SK-N-SH (cell line): Measurements from ENCODE around the gene CARMIL3. TPM values are rescaled to one million over a fixed set of nuclear protein-coding genes. Genes with fewer than 3 reads are reported as not detected.
"Not testable (repeated sequence)": the region's sequence is repeated elsewhere in the genome, so short reads cannot be mapped to it uniquely, and the experiment has no call there.

ENCODE experiments used
- CTCF ChIA-PET: fragments of 300-600, 350-600 bp; formaldehyde crosslinking; extraction: SDS; loops from one replicate; lab custom pipeline; 2021; lab: Yijun Ruan, JAX
- POLR2A ChIA-PET: fragments of 350-600 bp; sonication (Branson Sonifier 250); formaldehyde crosslinking; extraction: SDS; loops from one replicate; lab custom pipeline; 2020; ENCODE audit warnings: antibody characterized with exemption, inconsistent platforms; lab: Yijun Ruan, JAX
- DNase-seq: peaks from one replicate; pipeline ENCODE4 v3.0.0; 2012
- H2AFZ ChIP-seq: fragments of 200-600 bp; sonication (generic); 2 replicates; pipeline ENCODE4 v1.8.1; 2016; ENCODE audit warnings: antibody characterized with exemption, mild to moderate bottlenecking, low read depth
- H3F3A ChIP-seq: fragments of 200-600 bp; sonication (generic); replicated peaks from 2 replicates; pipeline ENCODE3; 2016; ENCODE audit warnings: antibody characterized with exemption, mild to moderate bottlenecking; ENCODE audit not compliant: insufficient read depth
- H3K27ac ChIP-seq, 2 experiments: fragments of 200-500 bp in 1 of 2; fragments of 200-600 bp in 1 of 2; sonication (Bioruptor generic) in 1 of 2; sonication (generic), shearing (Covaris generic) in 1 of 2; 2 replicates each; pipeline versions ENCODE4 v1.5.1 to v1.6.1; 2014 to 2016; ENCODE audit warnings: low read depth in 2 of 2, inconsistent platforms in 1 of 2, low read length in 1 of 2, mild to moderate bottlenecking in 1 of 2, mixed read lengths in 1 of 2
- H3K27me3 ChIP-seq: fragments of 200-600 bp; sonication (generic), shearing (Covaris generic); 2 replicates; pipeline ENCODE4 v1.6.1; 2016; ENCODE audit warnings: mixed run types; ENCODE audit not compliant: insufficient read depth
- H3K36me3 ChIP-seq, 2 experiments: fragments of 200-500 bp in 1 of 2; fragments of 200-600 bp in 1 of 2; sonication (Bioruptor generic) in 1 of 2; sonication (generic) in 1 of 2; replicated peaks in 1 of 2; 2 replicates each; pipeline versions ENCODE3 to v1.5.1; 2014 to 2016; ENCODE audit warnings: low read length in 1 of 2, mild to moderate bottlenecking in 1 of 2; ENCODE audit not compliant: insufficient read depth in 2 of 2, control insufficient read depth in 1 of 2
- H3K4me1 ChIP-seq, 2 experiments: fragments of 200-500 bp in 1 of 2; fragments of 200-600 bp in 1 of 2; sonication (Bioruptor generic) in 1 of 2; sonication (generic), shearing (Covaris generic) in 1 of 2; 2 replicates each; pipeline versions ENCODE4 v1.5.1 to v1.6.1; 2014 to 2016; ENCODE audit warnings: low read depth in 1 of 2, low read length in 1 of 2, mixed run types in 1 of 2; ENCODE audit not compliant: insufficient read depth in 2 of 2, control insufficient read depth in 1 of 2
- H3K4me2 ChIP-seq: fragments of 200-600 bp; sonication (generic), shearing (Covaris generic); 2 replicates; pipeline ENCODE4 v1.6.1; 2017; ENCODE audit warnings: mixed run types
- H3K4me3 ChIP-seq, 2 experiments: fragments of 200-500 bp in 1 of 2; fragments of 200-600 bp in 1 of 2; sonication (Bioruptor generic) in 1 of 2; sonication (generic), shearing (Covaris generic) in 1 of 2; 2 replicates each; pipeline versions ENCODE4 v1.5.1 to v1.8.1; 2014 to 2016; ENCODE audit warnings: low read depth in 2 of 2, inconsistent platforms in 1 of 2, low read length in 1 of 2, mild to moderate bottlenecking in 1 of 2, mixed read lengths in 1 of 2, moderate library complexity in 1 of 2
- H3K79me2 ChIP-seq: fragments of 200-600 bp; sonication (generic); 2 replicates; pipeline ENCODE4 v1.8.1; 2017; ENCODE audit warnings: mild to moderate bottlenecking; ENCODE audit not compliant: insufficient read depth
- H3K9ac ChIP-seq: fragments of 200-600 bp; sonication (generic); 2 replicates; pipeline ENCODE4 v1.6.1; 2017; ENCODE audit warnings: mixed run types
- H3K9me2 ChIP-seq: fragments of 200-600 bp; sonication (generic); 2 replicates; pipeline ENCODE4 v1.6.1; 2017; ENCODE audit warnings: mixed run types
- H3K9me3 ChIP-seq: fragments of 200-600 bp; sonication (generic); 2 replicates; pipeline ENCODE4 v1.6.1; 2017; ENCODE audit warnings: mixed run types, mild to moderate bottlenecking, moderate library complexity
- H4K20me1 ChIP-seq: fragments of 200-600 bp; sonication (generic); 2 replicates; pipeline ENCODE4 v1.6.1; 2017; ENCODE audit warnings: mild to moderate bottlenecking, mixed run types; ENCODE audit not compliant: insufficient read depth
- CHD2 ChIP-seq: fragments of 150-350 bp; IDR thresholded peaks from 2 replicates; pipeline ENCODE4 v1.6.1; 2018; ENCODE audit warnings: low read length; ENCODE audit not compliant: partially characterized antibody
- CTCF ChIP-seq: fragments of 200-600 bp; sonication (generic); IDR thresholded peaks from 2 replicates; pipeline ENCODE4 v1.6.1; 2017; ENCODE audit warnings: antibody characterized with exemption, mild to moderate bottlenecking, moderate library complexity
- EZH2phosphoT487 ChIP-seq: fragments of 200-600 bp; sonication (generic); IDR thresholded peaks from 2 replicates; pipeline ENCODE4 v1.6.1; 2017; ENCODE audit warnings: low read depth, mixed run types, mild to moderate bottlenecking, antibody characterized with exemption, moderate library complexity, borderline replicate concordance
- FOSL2 ChIP-seq: IDR thresholded peaks from 2 replicates; pipeline ENCODE4 v1.4.0; 2012; ENCODE audit warnings: low read depth, mild to moderate bottlenecking, moderate library complexity, borderline replicate concordance
- FOXJ3 ChIP-seq: sonication (generic); formaldehyde crosslinking; IDR thresholded peaks from 2 replicates; pipeline ENCODE4 v1.5.1; 2020; ENCODE audit warnings: mild to moderate bottlenecking, missing genetic modification reagents
- GATA2 ChIP-seq: sonication (generic); formaldehyde crosslinking; IDR thresholded peaks from 2 replicates; pipeline ENCODE4 v1.5.0; 2020; ENCODE audit warnings: mild to moderate bottlenecking, missing genetic modification reagents
- MEF2A ChIP-seq: IDR thresholded peaks from 2 replicates; pipeline ENCODE4 v1.4.0; 2012; ENCODE audit warnings: low read depth, borderline replicate concordance
- MXI1 ChIP-seq: IDR thresholded peaks from 2 replicates; pipeline ENCODE4 v1.6.1; 2012; ENCODE audit warnings: mild to moderate bottlenecking, low read depth, low read length, improper control_type of control experiment
- NRF1 ChIP-seq: IDR thresholded peaks from 2 replicates; pipeline ENCODE4 v1.6.1; 2012; ENCODE audit warnings: low read depth, mild to moderate bottlenecking, low read length
- POLR2AphosphoS5 ChIP-seq: IDR thresholded peaks from 2 replicates; pipeline ENCODE4 v1.6.1; 2012; ENCODE audit warnings: low read depth, low read length
- RAD21 ChIP-seq: IDR thresholded peaks from 2 replicates; pipeline ENCODE4 v1.6.1; 2012; ENCODE audit warnings: mild to moderate bottlenecking, low read length
- RCOR1 ChIP-seq: fragments of 150-350 bp; IDR thresholded peaks from 2 replicates; pipeline ENCODE4 v1.6.1; 2017; ENCODE audit warnings: antibody characterized with exemption, low read length
- REST ChIP-seq: IDR thresholded peaks from 2 replicates; pipeline ENCODE4 v1.6.1; 2012; ENCODE audit warnings: mild to moderate bottlenecking, low read depth, low read length, moderate library complexity
- SIN3A ChIP-seq: IDR thresholded peaks from 2 replicates; pipeline ENCODE4 v1.6.1; 2012; ENCODE audit warnings: low read depth, mild to moderate bottlenecking, low read length, moderate library complexity, borderline replicate concordance
- TAF1 ChIP-seq: IDR thresholded peaks from 2 replicates; pipeline ENCODE4 v1.6.1; 2012; ENCODE audit warnings: low read depth, mild to moderate bottlenecking, low read length, moderate library complexity, borderline replicate concordance
- USF2 ChIP-seq: fragments of 150-350 bp; IDR thresholded peaks from 2 replicates; pipeline ENCODE4 v1.6.1; 2017; ENCODE audit warnings: antibody characterized with exemption, low read length, low read depth, borderline replicate concordance
- WGBS: methylation state at CpG from one replicate; pipeline ENCODE4 v1.1.6; 2017; ENCODE audit warnings: low lambda C conversion rate; 5-methylcytosine and 5-hydroxymethylcytosine counted together
- polyA plus RNA-seq, 3 experiments: library from polyadenylated mRNA; depleted of rRNA; stranded (reverse); fragments of >200 nt; gene quantifications; 2 replicates each; pipeline ENCODE4 v1.2.3, GENCODE V29; 2012

Gene CARMIL3
- polyA plus RNA-seq, 1 of the 3 experiments (the other 2 are of a cell fraction) = 0.43 TPM

GRCh38 chr14:24006817-24007652 lies 44.8 kb upstream of the CARMIL3 start:
- H3K36me3 ChIP-seq, H3K79me2 ChIP-seq, POLR2A ChIA-PET, H3K27me3 ChIP-seq, H3K9me2 ChIP-seq, H4K20me1 ChIP-seq, H3K4me1 ChIP-seq, DNase-seq, H2AFZ ChIP-seq, H3K27ac ChIP-seq, H3F3A ChIP-seq, CTCF ChIA-PET, H3K9me3 ChIP-seq: not testable (repeated sequence)
- TF ChIP-seq NRF1 = 0 out of 2 replicates have a peak, but pooled peaks have one; percentile 22
- 44% methylated on average over 7 of the region's 62 CpGs for WGBS
- Histone ChIP-seq H3K4me2 (peak overlapping the region; percentile 60), H3K4me3 (peak overlapping the region; percentile 29 to 43; a peak in 2 of 4 replicates), H3K9ac (peak overlapping the region; percentile 21; the same call in 1 of the 2 replicates)

GRCh38 chr14:24011051-24011450 lies 40.8 kb upstream of the CARMIL3 start:
- no peak for DNase-seq
- Histone ChIP-seq H3F3A (peaks cover 6% of the 10 kb centered on the region), H3K27ac (no peak overlapping the region), H3K4me3 (no peak overlapping the region)
- TF ChIP-seq CHD2 (no peak), MEF2A (no peak), EZH2phosphoT487 (no peak), RAD21 (no peak), POLR2AphosphoS5 (no peak), FOSL2 (no peak), USF2 (no peak), REST (no peak), SIN3A (no peak), MXI1 (no peak), FOXJ3 (no peak), CTCF (no peak), RCOR1 (no peak), GATA2 (CRISPR knock-in tag) (no peak), TAF1 (no peak)
- TF ChIP-seq, all 33 proteins: peak for 0
- Histone ChIP-seq H3K4me1 (peaks cover 0 to 2% of the 10 kb centered on the region in 2 experiments; a peak in 1 of 4 replicates), H4K20me1 (no peaks in the 10 kb centered on the region), H3K4me2 (no peak overlapping the region), H3K36me3 (no peaks in the 10 kb centered on the region), H3K9ac (no peak overlapping the region), H3K27me3 (no peaks in the 10 kb centered on the region), H3K9me3 (no peaks in the 10 kb centered on the region), H3K9me2 (no peaks in the 10 kb centered on the region), H2AFZ (no peak overlapping the region), H3K79me2 (no peaks in the 10 kb centered on the region)
- ChIA-PET CTCF (no interaction called here), POLR2A (no interaction called here)
- WGBS = 58% methylated on average over 2 of the region's 2 CpGs
